ENCODE results near the gene C1QTNF8. TPM values are rescaled to one million over a fixed set of nuclear protein-coding genes. Genes with fewer than 3 reads are reported as not detected.

Gene C1QTNF8
- total and polyA plus RNA-seq, 2 of the 13 experiments (the other 11 are each of a cell fraction or from before 2014, with no cell fraction given) = 0.09 TPM; not detected in 1

DNA sequence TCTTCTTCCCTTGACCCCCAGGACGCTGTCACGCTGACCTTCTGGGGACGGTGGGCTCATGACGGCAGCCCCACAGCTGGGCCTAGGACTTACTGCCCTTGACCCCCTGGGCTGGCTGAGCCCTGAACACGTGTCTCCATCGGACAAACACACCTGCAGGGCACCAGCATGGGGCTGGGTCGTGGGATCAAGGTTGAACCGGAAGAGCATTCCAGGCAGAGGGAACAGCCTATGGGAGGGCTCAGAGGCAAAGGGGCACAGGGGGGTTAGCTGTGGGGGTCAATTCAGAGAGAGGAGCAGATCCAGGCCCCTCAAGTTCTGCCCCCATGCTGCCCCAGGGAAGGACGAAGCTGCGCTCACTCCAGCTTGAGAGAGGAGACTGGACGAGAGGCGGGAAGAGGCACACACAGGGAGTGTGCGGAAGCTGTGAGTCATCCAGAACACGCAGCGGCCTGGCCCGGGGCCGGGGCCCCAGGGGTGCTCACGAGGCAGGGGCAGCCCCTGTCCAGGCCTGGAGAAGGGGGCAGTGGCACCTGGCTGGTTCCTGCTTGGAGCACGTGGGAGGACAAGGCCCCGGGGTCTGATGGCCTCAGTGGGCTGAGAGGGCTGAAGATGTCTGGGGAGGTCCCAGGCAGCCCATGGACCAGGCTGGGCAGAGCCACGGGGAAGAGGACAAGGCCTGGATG lies 13.6 kb downstream of the C1QTNF8 start (continued):
- TF ChIP-seq AHDC1 (CRISPR knock-in tag; IDR thresholded peaks at IDR 0.05; ENCODE audit: borderline replicate concordance) = peak; percentile 66; the same call in 1 of the 2 replicates
- peak; percentile 72 for TF ChIP-seq KDM2A (CRISPR knock-in tag; IDR thresholded peaks at IDR 0.05; ENCODE audit: borderline replicate concordance, low read depth)
- TF ChIP-seq, protein P1, sequence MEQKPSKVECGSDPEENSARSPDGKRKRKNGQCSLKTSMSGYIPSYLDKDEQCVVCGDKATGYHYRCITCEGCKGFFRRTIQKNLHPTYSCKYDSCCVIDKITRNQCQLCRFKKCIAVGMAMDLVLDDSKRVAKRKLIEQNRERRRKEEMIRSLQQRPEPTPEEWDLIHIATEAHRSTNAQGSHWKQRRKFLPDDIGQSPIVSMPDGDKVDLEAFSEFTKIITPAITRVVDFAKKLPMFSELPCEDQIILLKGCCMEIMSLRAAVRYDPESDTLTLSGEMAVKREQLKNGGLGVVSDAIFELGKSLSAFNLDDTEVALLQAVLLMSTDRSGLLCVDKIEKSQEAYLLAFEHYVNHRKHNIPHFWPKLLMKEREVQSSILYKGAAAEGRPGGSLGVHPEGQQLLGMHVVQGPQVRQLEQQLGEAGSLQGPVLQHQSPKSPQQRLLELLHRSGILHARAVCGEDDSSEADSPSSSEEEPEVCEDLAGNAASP (CRISPR knock-in tag; IDR thresholded peaks at IDR 0.05; ENCODE audit: borderline replicate concordance) = peak; percentile 87
- TF ChIP-seq KDM5B (CRISPR knock-in tag; IDR thresholded peaks at IDR 0.05; ENCODE audit: borderline replicate concordance) = peak; percentile 96
- peak; percentile 97 for TF ChIP-seq RARA (CRISPR knock-in tag; IDR thresholded peaks at IDR 0.05)
- peak; percentile 98; the same call in 1 of the 2 replicates for TF ChIP-seq ZFP37 (CRISPR knock-in tag; IDR thresholded peaks at IDR 0.05; ENCODE audit: borderline replicate concordance)
- TF ChIP-seq, protein P2, sequence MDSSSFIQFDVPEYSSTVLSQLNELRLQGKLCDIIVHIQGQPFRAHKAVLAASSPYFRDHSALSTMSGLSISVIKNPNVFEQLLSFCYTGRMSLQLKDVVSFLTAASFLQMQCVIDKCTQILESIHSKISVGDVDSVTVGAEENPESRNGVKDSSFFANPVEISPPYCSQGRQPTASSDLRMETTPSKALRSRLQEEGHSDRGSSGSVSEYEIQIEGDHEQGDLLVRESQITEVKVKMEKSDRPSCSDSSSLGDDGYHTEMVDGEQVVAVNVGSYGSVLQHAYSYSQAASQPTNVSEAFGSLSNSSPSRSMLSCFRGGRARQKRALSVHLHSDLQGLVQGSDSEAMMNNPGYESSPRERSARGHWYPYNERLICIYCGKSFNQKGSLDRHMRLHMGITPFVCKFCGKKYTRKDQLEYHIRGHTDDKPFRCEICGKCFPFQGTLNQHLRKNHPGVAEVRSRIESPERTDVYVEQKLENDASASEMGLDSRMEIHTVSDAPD (CRISPR knock-in tag; IDR thresholded peaks at IDR 0.05) = peak; percentile 39; the same call in 1 of the 2 replicates
- peak; percentile 35 for TF ChIP-seq SKI (IDR thresholded peaks at IDR 0.05; ENCODE audit: partially characterized antibody)
- 0 out of 2 replicates have a peak, but pooled peaks have one; percentile 52 for TF ChIP-seq SP140L (CRISPR knock-in tag; IDR thresholded peaks at IDR 0.05; ENCODE audit: borderline replicate concordance)
- TF ChIP-seq CHCHD3 (CRISPR knock-in tag; IDR thresholded peaks at IDR 0.05) = no peak; the same call in 1 of the 2 replicates
- TF ChIP-seq ZSCAN29 (CRISPR knock-in tag; conservative IDR thresholded peaks at IDR 0.05) = 0 out of 2 replicates have a peak, but pooled peaks have one; percentile 50
- no peak for TF ChIP-seq ZNF850 (CRISPR knock-in tag; conservative IDR thresholded peaks at IDR 0.05)
- TF ChIP-seq TMF1 (CRISPR knock-in tag; IDR thresholded peaks at IDR 0.05; ENCODE audit: low read depth) = peak; percentile 88
- TF ChIP-seq KLF6 (CRISPR knock-in tag; IDR thresholded peaks at IDR 0.05) = peak; percentile 88; the same call in 1 of the 2 replicates
- peak; percentile 71; the same call in 1 of the 2 replicates for TF ChIP-seq ZNF234 (CRISPR knock-in tag; conservative IDR thresholded peaks at IDR 0.05)
